ENCODE results near the gene RPS27A. TPM values are rescaled to one million over a fixed set of nuclear protein-coding genes. Genes with fewer than 3 reads are reported as not detected.

The RPS27A gene
- total RNA-seq, 6 donors from 2014 or later: 191 to 894 (median 676) TPM

GRCh38 chr2:55282110-55282917 lies 49.8 kb downstream of the RPS27A start:
- Histone ChIP-seq H3K36me3 (no peaks in the 10 kb centered on the region), H3K9me3 (no peaks in the 10 kb centered on the region), H3K27ac (peak overlapping the region; percentile 90 to 96 (median 94)), H3K4me1 (peaks cover 0 to 16% (median 6%) of the 10 kb centered on the region in 4 donors), H3K27me3 (no peaks in the 10 kb centered on the region), H3K4me3 (peak overlapping the region; percentile 63 to 82 (median 71))
- peak; percentile 93 to 97 for DNase-seq
- WGBS, 2 donors: 2 to 8% methylated on average over 13 to 30 of the region's 60 CpGs
- ATAC-seq (ENCODE audit: low FRiP score in 2 of 2): peak; percentile 99 to 100
- TF ChIP-seq POLR2AphosphoS5 (IDR thresholded peaks at IDR 0.05) (peak; percentile 66 to 87), CTCF (IDR thresholded peaks at IDR 0.05) (no peak), POLR2A (IDR thresholded peaks at IDR 0.05) (peak in 3 of 4 donors; percentile 64 to 88 (median 74))

GRCh38 chr2:55283083-55283482 lies 50.6 kb downstream of the RPS27A start:
- H3K36me3 ChIP-seq: no peaks in the 10 kb centered on the region

More at GRCh38 chr2:55283083-55283482, 50.6 kb downstream of the RPS27A start:
- WGBS, 2 donors: 96 to 97% methylated on average over 12 of the region's 12 CpGs
- TF ChIP-seq CTCF (IDR thresholded peaks at IDR 0.05) (no peak), POLR2AphosphoS5 (IDR thresholded peaks at IDR 0.05) (no peak)
- H3K4me1 ChIP-seq: peaks cover 0 to 16% (median 6%) of the 10 kb centered on the region in 4 donors
- peak overlapping the region in 2 of 4 donors; percentile 95 to 96 for H3K27ac ChIP-seq
- no peak for DNase-seq
- H3K27me3 ChIP-seq: no peaks in the 10 kb centered on the region
- ATAC-seq (ENCODE audit: low FRiP score in 2 of 2): no peak
- peak overlapping the region in 3 of 4 donors; percentile 66 to 82 (median 76) for H3K4me3 ChIP-seq
- H3K9me3 ChIP-seq: no peaks in the 10 kb centered on the region

Other genes starting within 250 kb of the RPS27A start
- 100 to 1,000 TPM; 128 to 345 (median 233) TPM for gene RTN4, start 182.2 kb upstream of the RPS27A start, total RNA-seq
- gene CLHC1, start 395 bp upstream of the RPS27A start, total RNA-seq: 10 to 100 TPM in 4 of 6 donors, 1 to 10 TPM in 2; 3.7 to 27.1 (median 11.9) TPM
- gene MTIF2, start 36.5 kb downstream of the RPS27A start, total RNA-seq: 10 to 100 TPM; 15.0 to 45.1 (median 22.8) TPM
- gene CCDC88A, start 187.2 kb downstream of the RPS27A start, total RNA-seq: 100 to 1,000 TPM in 2 of 6 donors, 10 to 100 TPM in 4; 66.7 to 128 (median 91.2) TPM